Middle frontal gyrus (tissue), 1 donor: Measurements from ENCODE around the gene UNC5B.
"Not testable (repeated sequence)": the region's sequence is repeated elsewhere in the genome, so short reads cannot be mapped to it uniquely, and the experiment has no call there.

Experiments
- DNase-seq: peaks from one replicate; pipeline ENCODE4 v3.0.0-alpha.2; 2015; ENCODE audit warnings: low spot score; ENCODE audit errors: extremely low spot score

UNC5B gene

DNA sequence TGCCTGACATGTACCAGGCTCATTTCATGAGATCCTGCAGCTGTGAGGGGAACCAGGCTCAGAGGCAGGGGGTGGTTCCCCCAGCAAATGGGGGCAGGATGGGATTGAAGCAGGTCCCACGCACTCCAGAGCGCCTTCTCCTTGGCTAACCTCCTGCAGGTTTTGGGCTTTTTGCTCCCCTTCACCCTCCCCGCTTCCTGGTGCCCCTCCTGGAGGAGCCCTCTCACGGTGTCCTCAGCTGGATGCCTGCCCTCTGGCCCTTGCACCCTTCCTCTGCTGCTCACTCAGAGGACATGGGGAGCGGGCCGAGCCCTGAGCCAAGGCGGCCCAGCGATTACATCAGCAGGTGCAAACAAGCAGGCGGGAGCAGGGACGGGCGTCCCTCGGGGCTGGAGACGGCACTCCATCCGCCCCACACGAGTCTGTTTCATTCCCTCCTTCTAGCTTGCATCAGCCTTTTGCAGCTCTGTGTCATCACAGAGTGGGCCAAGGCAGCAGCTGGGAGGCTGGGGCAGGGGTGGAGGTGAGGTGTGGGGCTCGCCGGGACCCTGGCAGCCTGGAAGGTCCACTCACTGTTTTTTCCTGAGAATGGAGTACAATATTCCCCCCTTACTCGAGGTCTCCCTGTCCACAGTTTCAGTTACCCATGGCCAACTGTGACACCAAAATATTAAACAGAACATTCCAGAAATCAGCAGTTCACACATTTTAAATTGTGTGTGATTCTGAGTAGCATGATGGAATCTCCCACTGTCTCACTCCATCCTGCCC is 54.0 kb downstream of the UNC5B start:
- DNase-seq: no peak

DNA sequence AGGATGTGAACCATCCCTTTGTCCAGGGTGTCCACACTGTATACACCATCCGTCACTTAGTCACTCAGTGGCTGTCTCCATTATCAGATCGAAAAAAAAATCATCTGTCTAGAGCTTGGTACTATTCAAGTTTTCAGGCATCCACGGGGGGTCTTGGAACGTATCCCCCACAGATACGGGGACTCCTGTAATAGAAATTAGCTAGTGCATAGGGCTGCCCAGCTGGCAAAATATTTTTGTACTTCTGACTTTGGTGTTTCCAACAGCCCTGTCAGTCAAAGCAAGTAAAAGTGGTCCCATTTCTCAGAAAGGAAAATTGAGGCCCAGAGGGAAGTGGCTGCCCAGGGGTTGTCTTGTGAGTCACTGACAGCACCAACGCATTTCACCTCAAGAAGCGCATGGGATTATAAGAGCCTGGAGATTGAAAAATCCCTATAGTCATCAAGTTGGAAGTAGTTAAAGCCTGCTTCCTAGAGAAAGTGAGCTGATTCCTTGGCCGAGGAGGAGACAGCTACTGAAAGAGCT is 54.6 kb downstream of the UNC5B start:
- no peak for DNase-seq

DNA sequence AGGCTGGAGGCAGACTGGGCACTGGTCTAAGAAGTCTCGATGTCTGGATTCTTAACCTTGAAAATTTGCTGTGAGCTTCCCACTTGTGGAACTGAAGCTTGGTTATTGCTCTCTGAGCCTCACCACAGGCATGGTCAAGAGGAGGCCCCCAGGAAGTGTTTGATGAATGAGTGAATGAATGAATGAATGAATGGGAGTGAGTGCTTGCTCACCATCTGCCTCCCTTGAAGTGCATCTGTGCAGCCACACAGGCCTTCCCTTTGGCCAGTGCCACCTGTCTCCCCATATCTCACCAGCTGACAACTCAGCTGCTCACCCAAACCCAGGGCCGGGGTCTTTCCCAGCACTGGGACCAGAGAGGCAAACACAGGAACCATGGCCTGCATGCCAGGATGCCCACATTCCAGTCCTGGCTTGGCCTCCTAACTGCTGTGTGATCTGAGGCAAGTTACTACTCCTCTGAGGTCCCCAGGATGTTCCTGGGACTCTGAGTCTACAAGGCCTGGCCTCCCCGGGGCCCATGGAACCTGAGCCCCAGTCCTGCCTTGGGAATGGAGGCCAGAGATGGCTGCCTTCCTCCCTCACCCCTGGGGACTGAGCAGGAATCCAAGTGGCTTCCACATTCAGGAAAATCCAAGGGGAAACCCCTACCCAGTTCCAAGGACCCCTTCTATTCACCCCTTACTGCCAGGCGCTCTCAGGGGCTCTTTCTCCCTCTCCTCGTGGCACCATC is 55.3 kb downstream of the UNC5B start:
- no peak for DNase-seq

DNA sequence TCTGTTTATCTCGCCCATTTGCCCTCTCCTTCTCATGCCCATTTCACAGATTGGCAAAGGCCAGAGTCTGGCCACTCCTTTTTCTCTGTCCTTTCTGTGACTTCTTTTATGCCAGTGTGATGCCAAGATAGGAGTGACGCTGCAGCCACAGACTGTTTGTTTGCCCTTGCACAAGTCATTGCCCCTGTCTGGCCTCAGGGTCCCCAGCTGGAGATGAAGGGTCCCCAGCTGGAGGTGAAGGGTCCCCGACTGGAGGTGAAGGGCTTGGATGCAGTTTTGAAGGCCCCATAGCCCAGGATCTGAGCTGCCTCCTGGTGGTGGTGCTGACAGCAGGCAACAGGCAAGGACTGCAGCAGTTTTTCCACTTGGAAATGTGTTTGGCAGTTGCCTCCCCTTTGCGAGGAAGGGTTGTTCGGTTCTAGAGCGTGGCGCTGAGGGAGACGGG is 55.9 kb downstream of the UNC5B start:
- no peak for DNase-seq

DNA sequence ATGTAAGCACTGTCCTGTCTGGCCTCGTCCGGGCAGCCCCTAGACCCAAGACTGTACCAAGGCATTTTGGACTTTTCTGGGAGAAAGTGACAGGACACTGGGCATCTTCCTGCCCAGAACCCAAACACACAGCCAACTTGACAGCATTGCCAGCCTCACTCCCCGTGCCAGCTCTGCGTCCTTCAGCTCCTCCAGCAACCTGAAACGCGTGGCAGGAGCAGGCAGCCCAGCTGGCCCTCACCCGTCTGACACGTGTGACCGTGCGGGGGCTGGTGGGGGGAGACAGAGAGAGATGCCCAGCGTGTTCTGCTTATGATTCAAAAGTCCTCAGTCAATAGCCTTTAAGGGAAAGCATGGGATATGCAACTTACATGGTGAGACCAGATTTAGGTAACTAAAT is 56.4 kb downstream of the UNC5B start:
- DNase-seq: no peak

DNA sequence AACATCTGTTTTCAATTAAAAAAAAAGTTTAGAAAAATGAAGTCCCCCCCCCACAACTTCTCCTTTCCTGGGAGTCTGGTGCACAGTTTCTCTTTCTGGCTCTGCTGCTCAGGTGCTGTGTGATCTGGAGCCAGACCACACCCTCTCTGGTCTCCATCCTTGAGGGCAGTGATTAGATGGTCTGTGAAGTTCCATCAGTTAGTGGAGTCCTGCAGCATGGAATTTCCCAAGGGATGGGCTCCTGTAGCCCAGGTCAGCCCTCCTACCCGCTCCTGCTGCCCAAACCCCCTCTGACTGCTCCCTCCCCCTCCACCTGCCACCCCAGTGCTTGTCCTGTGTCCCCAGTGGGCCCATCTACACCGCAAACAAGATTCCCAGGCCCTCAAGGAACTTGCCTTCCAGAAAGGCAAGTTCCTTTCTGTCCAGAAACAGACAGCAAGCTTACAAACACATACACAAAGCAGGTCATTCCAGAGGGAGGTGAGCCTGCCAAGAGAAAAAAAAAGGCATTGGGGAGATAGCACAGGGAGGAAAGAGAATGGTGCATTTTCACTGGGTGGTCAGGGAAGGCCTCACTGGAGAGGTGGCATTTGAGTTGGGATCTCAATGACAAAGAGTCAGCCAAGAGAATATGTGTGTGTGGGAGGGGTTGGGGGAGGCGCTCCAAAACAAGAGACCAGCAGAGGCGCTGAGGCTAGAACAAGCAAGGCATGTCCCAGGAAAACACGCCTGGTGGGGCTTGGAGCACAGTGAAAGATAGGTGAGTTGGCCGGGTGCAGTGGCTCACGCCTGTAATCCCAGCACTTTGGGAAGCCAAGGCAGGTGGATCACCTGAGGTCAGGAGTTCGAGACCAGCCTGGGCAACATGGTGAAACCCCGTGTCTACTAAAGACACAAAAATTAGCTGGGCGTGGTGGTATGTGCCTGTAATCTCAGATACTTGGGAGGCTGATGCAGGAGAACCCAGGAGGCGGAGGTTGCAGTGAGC is 57.2 kb downstream of the UNC5B start:
- DNase-seq: no peak

DNA sequence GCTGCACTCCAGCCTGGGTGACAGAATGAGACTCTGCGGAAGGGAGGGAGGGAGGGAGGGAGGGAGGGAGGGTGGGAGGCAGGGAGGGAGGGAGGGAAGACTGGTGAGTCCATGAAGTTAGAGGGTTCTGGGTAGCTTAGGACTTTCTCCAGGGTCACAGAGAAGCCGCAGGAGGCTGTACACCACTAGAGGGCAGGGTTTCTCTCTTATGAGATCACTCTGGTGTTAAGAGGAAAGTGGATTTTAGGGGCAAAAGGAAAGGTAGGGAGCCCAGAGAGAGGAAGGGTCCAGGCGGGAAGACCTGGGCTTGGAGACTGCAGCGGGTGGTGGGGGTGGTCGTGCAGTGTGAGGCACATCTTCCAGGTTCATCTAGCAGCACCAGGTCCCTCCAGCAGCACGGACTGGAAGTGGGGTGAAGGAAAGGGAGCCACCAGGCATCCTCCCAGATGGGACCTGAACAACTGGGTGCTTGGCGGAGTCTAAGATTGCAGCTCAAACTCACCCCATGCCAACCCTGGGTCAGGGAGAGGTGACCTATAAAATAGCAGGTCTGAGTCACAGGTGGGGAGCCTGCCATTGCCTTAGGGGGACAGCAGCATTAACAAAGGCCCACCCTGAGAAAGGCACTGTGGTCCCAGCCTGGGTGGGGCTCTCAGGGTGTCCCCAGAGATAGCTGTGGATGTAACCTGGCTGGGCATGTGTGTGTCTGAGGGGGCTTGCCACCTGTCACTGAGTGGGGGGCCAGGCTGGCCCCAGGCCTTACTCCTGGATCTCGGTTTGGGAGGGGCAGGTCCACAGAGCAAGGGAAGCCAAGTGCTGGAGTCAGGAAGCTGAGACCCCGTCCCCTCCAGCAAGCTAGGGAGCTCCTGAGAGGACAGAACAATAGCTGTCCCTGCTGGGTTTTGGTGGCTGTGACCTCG is 58.2 kb downstream of the UNC5B start:
- peak; percentile 33 for DNase-seq

DNA sequence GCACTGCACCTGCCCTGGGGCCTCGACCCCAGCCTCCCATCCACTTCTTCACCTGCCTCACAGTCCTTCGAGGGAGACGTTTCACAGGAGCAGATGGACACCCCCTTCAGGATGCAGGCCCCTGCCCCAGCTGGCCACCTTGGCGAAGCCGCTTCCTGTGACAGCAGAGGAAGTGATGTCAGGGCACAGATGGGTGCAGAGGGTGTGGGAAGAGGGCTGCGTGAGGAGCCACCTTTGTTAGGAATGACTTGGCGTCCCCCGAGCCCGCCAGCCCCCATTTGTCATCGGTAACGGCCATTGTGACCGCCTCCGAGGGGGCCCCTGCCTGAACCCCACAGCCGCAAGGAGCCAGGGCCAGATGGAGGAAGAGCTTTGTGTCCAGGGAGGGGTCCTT is 59.3 kb downstream of the UNC5B start:
- no peak for DNase-seq

DNA sequence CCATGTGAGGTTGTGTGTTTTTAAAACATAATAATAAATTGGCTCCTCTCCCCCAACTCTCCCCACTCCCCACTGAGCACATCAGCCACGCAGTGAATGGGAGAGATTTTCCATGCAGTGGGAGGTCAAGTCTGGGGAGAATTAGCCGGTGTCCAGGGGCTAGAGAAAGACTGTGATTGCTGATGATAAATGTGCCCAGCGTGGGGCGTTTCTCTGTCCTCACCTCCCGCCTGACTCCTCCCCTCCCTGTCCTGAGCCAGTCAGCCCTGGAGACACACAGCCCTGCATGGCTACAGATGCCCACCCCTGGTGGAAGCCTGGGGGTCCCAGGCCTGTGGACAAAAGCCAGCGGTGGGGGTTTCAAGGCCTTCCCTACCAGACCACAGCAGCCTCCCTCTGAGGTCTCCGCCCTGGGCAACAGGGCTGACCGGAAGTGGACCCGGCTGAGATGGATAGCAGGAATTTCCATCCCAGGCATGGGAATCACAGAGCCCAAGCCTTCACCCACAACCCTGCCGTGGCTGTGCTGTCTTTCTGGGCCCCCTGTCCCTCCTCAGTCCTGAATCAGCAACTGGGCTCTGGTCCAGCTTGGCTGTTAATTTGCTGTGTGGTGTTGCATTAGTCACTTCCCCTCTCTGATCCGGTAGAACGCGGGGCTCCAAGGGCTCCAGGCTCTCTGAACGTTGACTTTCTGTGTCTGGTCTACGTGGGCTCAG is 59.8 kb downstream of the UNC5B start:
- DNase-seq: no peak

DNA sequence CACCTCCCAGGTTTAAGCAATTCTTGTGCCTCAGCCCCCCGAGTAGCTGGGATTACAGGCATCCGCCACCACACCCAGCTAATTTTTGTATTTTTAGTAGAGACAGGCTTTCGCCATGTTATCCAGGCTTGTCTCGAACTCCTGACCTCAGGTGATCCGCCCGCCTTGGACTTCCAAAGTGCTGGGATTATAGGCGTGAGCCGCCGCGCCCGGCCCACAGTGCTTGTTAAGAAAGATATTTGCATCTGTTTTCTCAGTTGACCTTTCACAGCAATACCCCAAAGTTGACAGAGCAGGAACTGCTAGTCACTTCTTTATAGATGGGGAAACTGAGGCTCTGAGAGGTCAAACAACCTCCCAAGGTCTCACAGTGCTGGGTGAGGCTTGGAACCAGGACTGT is 60.6 kb downstream of the UNC5B start:
- DNase-seq: not testable (repeated sequence)

DNA sequence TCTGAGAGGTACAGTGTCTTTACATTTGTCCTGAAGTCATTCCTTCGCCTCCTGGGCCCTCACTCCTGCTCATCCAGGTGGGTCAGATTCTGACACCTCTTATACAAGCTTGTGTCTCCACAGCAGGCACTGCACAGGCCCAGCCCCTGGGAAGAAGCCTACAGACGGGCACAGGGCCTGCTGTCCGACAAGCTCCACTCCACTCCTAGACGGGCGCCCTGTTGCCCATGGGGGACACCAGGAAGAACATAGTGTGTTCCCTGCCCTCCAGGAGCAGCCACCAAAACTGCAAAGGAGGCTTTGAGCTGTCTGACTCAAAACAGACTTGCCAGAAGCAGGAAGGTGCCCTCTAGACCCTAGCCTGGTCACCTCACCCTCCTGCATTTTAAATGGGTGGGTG is 61.1 kb downstream of the UNC5B start:
- no peak for DNase-seq

DNA sequence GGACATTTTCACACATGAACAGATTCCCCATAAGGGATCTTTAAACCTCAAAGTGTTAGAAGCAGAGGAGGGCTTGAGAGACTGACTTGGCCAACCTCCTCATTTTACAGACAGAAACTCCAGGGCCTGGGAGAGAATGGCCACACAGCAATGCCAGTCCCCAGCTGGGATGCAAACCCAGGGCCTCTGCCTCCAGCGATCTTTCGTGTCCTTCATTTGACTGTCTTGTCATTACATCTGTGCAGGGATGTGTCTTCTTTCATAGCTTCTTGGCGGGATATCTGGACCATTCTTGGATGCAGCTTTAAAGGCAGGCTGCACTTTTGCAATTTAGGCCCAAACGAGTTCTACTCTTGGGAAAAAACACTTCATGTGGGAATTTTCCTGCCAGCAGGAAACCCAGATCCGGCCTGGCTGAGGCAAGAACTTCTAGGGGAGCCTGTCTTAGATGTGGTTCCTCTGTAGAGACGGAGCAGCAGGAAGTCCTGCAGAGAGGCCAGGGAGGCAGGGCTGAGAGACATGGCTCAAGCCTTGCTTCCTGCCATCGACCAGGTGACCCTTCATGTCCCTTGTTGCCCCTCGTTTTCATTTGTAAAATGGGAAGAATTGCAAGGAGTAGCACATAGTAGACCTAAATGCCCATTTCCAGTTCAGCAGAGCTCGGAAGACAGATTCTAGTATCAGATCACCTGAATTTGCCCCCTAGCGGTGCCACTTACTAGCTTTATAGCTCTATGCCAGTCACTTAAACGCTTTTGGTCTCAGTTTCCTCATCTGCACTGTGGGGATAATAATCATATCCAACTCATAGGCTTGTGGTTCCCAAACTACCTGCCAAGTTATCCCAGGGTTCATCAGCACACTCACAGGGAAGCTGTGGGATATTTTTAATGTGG is 62.8 kb downstream of the UNC5B start:
- DNase-seq: no peak

DNA sequence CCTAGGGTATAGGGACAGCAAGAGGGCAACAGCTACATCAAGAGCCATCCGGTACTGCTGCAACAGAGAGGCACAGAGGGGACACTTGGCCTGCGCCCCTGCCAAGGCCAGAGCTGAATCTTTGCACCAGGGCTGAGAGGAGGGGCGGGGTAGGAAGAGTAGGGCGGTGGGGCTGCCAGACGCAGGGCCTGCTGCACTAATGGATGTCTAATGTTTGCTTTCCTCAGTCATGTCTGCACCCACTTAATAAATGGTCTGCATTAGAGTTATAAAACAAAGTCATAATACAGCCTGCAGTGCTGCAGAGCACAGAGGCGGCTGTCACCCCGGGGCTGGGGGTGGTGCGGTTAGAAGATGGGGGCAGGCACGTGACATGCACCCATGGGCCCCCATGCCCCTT is 64.5 kb downstream of the UNC5B start:
- DNase-seq: no peak

DNA sequence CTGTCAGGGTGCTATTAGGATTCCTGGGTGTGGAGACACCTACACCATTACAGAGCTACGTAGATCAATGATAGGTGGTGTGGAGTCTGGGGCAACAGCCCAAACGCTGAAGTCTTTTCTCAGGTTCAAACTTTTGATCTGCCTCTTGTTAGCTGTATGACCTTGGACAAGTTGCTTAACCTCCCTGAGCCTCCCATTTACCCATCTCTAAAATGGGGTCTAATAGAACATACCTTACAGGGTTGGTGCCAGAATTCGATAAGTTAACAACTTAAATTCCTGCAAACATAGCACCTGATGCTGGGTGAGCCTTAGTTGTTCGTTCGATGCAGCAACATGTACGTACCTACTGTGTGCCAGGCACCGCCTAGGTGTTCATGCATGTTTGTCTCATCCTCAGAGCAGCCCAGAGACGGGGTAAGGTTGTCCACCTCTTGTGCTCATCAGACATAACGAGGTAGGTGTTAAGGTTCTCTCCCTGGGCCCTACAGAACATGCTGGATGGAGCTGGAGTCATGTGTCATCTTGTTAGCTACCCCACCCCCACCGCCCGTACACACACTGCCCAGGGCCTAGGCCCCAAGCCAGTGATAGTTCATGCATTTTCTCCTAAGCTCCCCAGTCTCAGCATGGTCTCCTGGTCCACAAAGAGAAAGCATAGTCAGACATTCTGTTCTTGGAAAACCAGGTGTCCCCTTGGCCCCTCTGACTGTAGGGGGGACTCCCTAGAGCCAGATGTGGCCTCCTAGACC is 65.7 kb downstream of the UNC5B start:
- DNase-seq: no peak

DNA sequence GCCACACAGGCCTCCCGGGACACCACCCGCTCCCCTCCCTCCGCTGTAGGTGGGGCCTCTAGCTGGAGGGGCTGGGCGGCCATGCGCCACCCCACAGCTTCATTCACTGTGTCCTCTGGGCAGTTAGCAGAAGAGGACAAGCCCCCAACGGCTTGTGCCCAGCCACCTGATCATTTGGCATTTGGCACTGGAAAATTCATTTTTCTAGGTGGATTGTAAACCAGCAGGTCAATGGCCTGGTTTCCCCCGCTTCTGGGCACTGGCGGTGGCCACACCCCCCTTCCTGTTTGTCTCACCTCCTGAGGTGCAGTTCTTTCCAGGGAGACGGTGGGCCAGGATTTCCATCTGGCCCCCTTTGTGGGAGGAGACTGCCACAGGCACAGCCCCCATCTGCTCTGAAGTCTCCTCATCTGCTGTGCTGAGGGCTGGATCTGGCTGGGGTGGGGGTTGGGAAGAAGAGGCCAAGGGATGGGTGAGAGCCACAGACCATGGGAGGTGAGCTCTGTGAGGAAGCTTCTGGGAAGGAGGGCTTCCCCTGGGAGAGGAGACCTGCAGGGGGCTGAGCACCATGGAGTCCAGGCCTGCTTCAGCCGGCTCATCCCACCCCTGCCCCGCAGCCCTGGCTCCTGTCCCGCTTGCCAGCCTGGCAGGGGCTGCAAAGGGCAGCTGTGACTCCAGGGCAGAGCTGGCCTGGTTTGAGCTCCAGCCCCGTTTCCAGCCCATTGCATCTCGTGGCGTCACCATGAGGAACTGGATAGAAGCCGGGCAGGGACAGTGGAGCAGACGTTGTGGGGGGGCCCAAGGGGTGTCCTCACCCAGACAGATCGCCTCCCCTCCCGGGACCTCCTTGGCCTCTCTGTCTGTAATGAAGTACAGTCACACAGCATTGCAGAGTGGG is 66.6 kb downstream of the UNC5B start:
- no peak for DNase-seq

DNA sequence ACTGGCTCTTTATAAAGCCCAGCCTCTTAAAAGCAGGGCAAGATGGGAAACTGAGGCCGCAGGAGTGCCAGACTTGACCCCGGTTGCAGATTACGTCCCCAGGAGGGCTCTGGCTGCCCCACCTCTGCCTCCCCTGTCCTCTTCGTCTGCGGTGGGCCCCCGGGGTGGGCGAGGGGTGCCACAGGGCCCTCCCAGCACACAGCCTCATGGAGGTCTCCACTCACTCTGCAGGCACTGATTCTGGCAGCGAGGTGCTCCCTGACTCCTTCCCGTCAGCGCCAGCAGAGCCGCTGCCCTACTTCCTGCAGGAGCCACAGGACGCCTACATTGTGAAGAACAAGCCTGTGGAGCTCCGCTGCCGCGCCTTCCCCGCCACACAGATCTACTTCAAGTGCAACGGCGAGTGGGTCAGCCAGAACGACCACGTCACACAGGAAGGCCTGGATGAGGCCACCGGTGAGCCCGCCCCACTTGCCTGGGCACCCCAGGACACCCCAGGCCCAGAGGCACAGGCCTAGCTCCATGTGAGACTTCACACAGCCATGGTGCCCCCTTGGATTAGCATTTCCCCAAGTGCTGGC is 67.3 kb downstream of the UNC5B start:
- no peak for DNase-seq

DNA sequence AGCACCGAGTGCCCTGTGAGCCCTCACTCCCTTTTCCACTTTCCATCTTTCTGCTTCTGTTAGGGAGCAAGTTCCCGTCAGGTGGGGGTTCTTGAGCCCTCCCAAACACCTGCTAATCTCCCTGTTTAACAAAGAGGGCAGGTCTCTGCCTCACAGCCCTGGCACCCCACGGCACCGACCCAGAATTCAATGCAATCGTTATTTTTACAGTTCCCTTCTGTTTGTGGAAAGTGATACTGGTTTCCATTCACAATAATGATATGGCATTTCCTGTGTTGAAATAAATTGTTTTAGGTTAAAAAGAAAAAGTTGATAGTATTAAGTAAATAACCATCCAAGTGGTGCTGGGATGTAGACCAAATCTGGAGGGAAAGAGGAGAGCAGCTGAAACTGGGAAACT is 67.8 kb downstream of the UNC5B start:
- DNase-seq: no peak
